Measurements from ENCODE around the gene PALM.

- TF ChIP-seq CTCF (optimal IDR thresholded peaks at IDR 0.05 in 1 of 3, IDR thresholded peaks at IDR 0.05 in 1 of 3, conservative IDR thresholded peaks at IDR 0.05 in 1 of 3; ENCODE audit: extremely low read depth in 1 of 3, insufficient read depth in 2 of 3, low read length in 3 of 3) (no peak), EZH2 (IDR thresholded peaks at IDR 0.05; ENCODE audit: low read length) (no peak)
Observed at GRCh38 chr19:795073-795611, 86.4 kb downstream of the PALM start.
